ENCODE results near the gene SLC25A26.

Gene SLC25A26

GRCh38 chr3:66227051-66227450, 6.2 kb downstream of the SLC25A26 start:
- no peak for DNase-seq (ENCODE audit: low read depth in 2 of 2)

GRCh38 chr3:66227915-66228314, 7.1 kb downstream of the SLC25A26 start:
- DNase-seq (ENCODE audit: low read depth in 2 of 2) = no peak

GRCh38 chr3:66228707-66229106, 7.9 kb downstream of the SLC25A26 start:
- no peak for DNase-seq (ENCODE audit: low read depth in 2 of 2)

GRCh38 chr3:66229931-66230330, 9.1 kb downstream of the SLC25A26 start:
- DNase-seq (ENCODE audit: low read depth in 2 of 2) = no peak

GRCh38 chr3:66233033-66233432, 12.2 kb downstream of the SLC25A26 start:
- no peak for DNase-seq (ENCODE audit: low read depth in 2 of 2)

GRCh38 chr3:66236281-66236680, 15.5 kb downstream of the SLC25A26 start:
- no peak for DNase-seq (ENCODE audit: low read depth in 2 of 2)

GRCh38 chr3:66237552-66237951, 16.8 kb downstream of the SLC25A26 start:
- no peak for DNase-seq (ENCODE audit: low read depth in 2 of 2)

- DNase-seq (ENCODE audit: low read depth in 2 of 2) = no peak
Measured at GRCh38 chr3:66239513-66240123, 18.8 kb downstream of the SLC25A26 start.

GRCh38 chr3:66241466-66241865, 20.7 kb downstream of the SLC25A26 start:
- DNase-seq (ENCODE audit: low read depth in 2 of 2) = no peak

- DNase-seq (ENCODE audit: low read depth in 2 of 2) = no peak
Measured at GRCh38 chr3:66242788-66243464, 22.1 kb downstream of the SLC25A26 start.

GRCh38 chr3:66248641-66249040, 27.8 kb downstream of the SLC25A26 start:
- no peak for DNase-seq (ENCODE audit: low read depth in 2 of 2)

GRCh38 chr3:66253790-66254620, 33.2 kb downstream of the SLC25A26 start:
- DNase-seq (ENCODE audit: low read depth in 2 of 2) = no peak

- no peak for DNase-seq (ENCODE audit: low read depth in 2 of 2)
Measured at GRCh38 chr3:66255865-66256264, 35.1 kb downstream of the SLC25A26 start.

GRCh38 chr3:66256806-66257205, 36.0 kb downstream of the SLC25A26 start:
- no peak for DNase-seq (ENCODE audit: low read depth in 2 of 2)

GRCh38 chr3:66259566-66260255, 38.9 kb downstream of the SLC25A26 start:
- DNase-seq (ENCODE audit: low read depth in 2 of 2) = no peak

- no peak for DNase-seq (ENCODE audit: low read depth in 2 of 2)
Measured at GRCh38 chr3:66260431-66260830, 39.6 kb downstream of the SLC25A26 start.

GRCh38 chr3:66261355-66261754, 40.6 kb downstream of the SLC25A26 start:
- DNase-seq (ENCODE audit: low read depth in 2 of 2) = no peak

- no peak for DNase-seq (ENCODE audit: low read depth in 2 of 2)
Measured at GRCh38 chr3:66265649-66266048, 44.8 kb downstream of the SLC25A26 start.

GRCh38 chr3:66266551-66266950, 45.8 kb downstream of the SLC25A26 start:
- DNase-seq (ENCODE audit: low read depth in 2 of 2) = no peak

- no peak for DNase-seq (ENCODE audit: low read depth in 2 of 2)
Measured at GRCh38 chr3:66267031-66267430, 46.2 kb downstream of the SLC25A26 start.

- DNase-seq (ENCODE audit: low read depth in 2 of 2) = no peak
Measured at GRCh38 chr3:66267906-66268305, 47.1 kb downstream of the SLC25A26 start.

- no peak for DNase-seq (ENCODE audit: low read depth in 2 of 2)
Measured at GRCh38 chr3:66268864-66269263, 48.1 kb downstream of the SLC25A26 start.
